GM23248 (cell line): ENCODE data around the gene EMID1.

Experiments
- EZH2 ChIP-seq: fragments of 200-600 bp; sonication (generic); IDR thresholded peaks from 2 replicates; pipeline ENCODE4 v1.6.1; 2018; ENCODE audit warnings: antibody characterized with exemption, mild to moderate bottlenecking; ENCODE audit not compliant: insufficient read depth, poor library complexity, severe bottlenecking
- EZH2phosphoT487 ChIP-seq: fragments of 200-600 bp; sonication (generic); IDR thresholded peaks from 2 replicates; pipeline ENCODE4 v1.6.1; 2018; ENCODE audit warnings: antibody characterized with exemption, moderate library complexity, mild to moderate bottlenecking, low read depth; ENCODE audit not compliant: insufficient read depth

DNA sequence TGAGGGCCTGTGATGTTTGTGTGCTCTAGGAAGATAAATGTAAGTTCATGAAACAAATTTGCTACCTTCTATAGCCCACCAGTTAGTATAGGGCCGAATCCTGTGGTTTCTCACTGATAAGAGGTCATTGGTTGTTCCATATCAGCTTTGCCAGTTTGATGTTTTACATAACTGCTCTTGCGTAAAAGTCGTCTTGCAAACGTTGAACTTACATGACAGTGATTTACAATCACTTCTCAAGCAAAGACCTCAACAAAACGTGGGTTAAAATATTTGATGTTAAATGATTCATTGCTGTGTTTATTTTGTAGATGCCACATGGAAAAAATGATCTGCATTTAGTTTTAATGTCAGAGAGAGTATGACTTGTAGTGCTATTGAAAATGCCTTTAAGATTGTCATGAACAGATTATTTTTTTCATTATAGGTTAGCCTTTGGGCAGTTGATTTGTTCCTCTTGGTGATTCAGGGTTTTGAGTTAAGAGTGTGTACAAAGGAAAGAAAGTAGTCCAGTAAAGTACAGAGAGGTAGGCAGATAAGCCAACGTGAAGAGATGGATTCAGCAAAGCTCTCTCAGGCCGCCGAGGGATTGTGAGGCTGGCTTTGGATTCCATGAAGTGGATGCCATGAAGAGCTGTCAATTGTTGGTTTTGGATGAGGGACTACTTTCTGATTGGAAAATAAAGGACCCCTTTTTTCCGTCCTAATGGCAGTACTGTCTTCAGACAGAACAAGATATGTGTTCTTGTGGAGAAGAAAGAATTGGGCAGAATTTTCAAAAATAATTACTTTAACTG lies 65.0 kb downstream of the EMID1 start:
- no peak for TF ChIP-seq EZH2
- TF ChIP-seq EZH2phosphoT487: no peak
